ENCODE data around the gene ARHGEF10L. TPM values are rescaled to one million over a fixed set of nuclear protein-coding genes. Genes with fewer than 3 reads are reported as not detected.
"Not testable (repeated sequence)": the region's sequence is repeated elsewhere in the genome, so short reads cannot be mapped to it uniquely, and the experiment has no call there.

The ARHGEF10L gene
- polyA plus RNA-seq, 3 donors: 35.2 to 52.0 (median 47.3) TPM

DNA sequence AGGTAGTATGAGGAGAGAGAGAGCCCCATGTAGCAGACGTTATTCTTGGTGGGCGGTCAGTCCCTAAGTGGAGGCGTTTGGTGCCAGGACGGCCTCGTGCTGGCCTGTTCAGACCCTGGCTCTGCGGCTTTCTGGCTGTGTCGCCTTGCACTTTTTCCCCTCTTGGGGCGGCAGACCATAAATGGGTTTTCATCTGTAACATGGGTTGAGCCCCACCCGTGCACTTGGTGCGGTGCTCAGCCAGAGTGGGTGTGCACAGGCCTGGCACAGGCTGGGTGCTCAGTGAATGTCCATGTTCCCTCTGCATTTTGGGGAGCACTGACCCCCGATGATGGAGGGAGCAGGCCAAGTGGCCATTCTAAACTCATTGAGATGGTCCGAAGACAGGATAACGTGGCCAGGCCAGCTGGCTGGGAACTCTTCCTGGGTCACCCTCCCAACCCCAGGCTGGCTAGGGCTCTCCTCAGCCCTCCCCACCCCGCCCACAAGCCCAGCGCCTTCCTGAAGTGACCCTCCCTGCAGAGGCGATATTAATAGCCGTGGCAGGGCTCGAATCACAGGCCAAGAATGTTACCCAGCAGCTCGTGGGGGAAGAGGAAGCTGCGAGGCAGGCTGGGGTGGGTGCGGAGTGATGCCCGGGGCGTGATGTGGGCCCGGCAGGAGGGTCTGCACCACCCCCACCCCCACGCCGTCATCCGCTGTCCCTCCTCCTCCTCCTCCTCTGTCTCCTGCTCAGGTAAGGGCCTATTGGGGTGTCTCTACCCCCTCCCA, 78.5 kb downstream of the ARHGEF10L start:
- DNase-seq (ENCODE audit: extremely low read depth in 1 of 11, low read depth in 9 of 11, low spot score in 4 of 11): no peak

DNA sequence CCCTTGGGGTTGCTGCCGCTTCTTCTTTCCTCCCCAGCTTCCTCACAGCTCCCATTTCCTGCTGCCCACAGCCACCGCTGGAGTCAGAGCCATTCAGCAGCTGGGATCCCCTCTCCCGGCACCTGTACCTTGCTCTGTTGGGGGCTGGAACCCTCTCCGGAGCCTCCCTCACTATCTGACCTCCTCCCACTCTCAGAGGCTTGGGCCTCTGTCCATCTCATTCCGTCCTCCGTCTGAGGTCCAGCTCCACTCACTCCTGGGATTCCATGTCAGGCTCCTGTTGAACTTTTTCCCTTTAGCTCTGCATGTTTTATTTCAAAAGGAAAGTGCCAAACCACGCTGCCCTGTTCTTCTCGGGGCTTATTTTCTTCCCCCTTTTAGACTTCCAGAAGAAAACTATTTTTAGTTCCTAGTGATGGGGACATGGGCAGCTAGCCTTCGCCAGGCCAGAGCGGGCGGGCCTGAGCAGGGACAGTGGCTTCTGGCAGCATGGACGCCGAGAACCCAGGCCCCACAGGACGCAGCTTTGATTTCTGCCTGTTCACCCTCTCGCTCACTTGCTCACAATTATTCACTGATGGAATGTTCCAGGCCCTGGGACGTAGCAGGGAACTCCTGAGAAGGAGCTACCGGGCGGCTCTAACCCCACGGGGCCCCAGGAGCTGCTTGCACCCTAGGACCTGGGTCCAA, 79.2 kb downstream of the ARHGEF10L start:
- no peak for DNase-seq (ENCODE audit: extremely low read depth in 1 of 11, low read depth in 9 of 11, low spot score in 4 of 11)

DNA sequence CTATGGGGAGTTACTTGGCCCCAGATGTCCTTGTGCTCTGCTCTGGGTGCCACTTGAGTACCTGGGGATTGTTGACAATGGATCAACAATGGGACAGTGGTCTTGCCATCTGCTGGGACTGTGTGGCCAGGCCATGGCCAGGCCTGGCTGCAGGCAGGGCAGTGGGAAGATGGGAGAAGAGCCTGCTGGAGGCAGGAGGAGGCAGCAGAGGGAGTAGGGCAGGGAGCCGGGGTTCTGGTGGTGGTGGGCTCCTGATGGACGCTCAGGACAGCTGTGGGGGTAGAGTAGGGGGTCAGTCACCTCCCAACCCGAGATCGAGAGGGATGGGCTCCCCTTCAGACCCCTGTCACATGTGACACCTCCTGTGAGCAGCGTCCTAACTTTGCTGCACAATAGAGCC, 81.0 kb downstream of the ARHGEF10L start:
- DNase-seq (ENCODE audit: extremely low read depth in 1 of 11, low read depth in 9 of 11, low spot score in 4 of 11): no peak

DNA sequence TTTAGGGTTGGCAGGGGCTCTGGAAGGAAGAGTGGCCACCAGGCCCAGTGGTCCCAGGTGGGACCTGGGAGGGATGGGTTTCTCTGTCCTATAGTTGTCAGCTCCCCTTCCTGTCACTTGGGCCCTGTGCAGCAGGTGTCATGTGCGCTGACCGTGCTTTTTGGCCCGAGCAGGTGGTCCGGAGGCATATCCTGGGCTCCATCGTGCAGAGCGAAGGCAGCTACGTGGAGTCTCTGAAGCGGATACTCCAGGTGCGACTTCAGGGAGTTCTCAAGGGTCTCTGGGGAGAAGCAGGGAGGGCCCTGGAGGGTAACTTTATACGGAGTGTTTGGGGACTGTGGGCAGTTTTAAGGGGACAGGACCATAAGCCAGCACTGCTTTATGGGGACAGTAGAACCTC, 82.2 kb downstream of the ARHGEF10L start:
- DNase-seq (ENCODE audit: extremely low read depth in 1 of 11, low read depth in 9 of 11, low spot score in 4 of 11): no peak

DNA sequence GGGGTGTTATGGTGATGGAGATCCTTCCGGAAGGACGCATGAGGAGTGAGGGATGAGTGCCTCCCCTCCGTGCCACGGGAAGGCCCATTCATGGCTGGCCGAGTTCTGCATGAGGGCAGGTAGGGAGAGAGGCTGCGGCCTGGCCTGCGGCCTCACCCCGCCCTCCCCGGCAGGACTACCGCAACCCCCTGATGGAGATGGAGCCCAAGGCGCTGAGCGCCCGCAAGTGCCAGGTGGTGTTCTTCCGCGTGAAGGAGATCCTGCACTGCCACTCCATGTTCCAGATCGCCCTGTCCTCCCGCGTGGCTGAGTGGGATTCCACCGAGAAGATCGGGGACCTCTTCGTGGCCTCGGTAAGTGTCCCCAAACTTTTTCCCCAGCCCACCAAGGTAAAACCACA, 83.3 kb downstream of the ARHGEF10L start:
- DNase-seq (ENCODE audit: extremely low read depth in 1 of 11, low read depth in 9 of 11, low spot score in 4 of 11): no peak

DNA sequence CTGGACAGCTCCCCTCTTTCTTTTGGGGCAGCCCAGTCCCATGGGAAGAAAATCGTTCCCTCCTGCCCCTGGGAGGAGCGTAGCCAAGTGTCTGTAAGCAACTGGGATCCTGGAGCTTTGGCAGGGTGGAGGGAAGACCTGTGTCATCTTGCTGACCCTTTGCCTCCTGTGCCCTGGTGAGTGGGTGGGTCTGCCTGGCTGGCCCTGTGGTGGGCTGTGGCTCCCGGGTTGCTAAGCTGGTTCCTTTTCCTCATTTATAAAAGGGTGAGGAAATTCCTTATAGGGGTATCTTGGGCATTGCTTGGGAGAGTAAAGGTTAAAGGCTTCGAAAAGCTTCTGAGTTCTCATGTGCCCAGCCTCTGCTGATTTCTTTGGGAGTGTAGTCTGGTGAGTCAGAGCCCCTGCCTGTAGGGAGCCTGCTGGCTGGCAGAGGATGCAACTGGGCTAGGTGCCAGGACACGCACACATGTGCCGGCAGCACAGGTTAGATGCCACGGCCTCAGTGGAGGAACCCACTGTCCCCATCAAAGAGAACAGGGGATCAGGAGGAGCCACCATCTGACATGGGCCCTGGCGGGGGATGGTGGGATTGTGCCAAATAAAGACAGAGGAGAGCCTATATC, 85.2 kb downstream of the ARHGEF10L start:
- no peak for DNase-seq (ENCODE audit: extremely low read depth in 1 of 11, low read depth in 9 of 11, low spot score in 4 of 11)

DNA sequence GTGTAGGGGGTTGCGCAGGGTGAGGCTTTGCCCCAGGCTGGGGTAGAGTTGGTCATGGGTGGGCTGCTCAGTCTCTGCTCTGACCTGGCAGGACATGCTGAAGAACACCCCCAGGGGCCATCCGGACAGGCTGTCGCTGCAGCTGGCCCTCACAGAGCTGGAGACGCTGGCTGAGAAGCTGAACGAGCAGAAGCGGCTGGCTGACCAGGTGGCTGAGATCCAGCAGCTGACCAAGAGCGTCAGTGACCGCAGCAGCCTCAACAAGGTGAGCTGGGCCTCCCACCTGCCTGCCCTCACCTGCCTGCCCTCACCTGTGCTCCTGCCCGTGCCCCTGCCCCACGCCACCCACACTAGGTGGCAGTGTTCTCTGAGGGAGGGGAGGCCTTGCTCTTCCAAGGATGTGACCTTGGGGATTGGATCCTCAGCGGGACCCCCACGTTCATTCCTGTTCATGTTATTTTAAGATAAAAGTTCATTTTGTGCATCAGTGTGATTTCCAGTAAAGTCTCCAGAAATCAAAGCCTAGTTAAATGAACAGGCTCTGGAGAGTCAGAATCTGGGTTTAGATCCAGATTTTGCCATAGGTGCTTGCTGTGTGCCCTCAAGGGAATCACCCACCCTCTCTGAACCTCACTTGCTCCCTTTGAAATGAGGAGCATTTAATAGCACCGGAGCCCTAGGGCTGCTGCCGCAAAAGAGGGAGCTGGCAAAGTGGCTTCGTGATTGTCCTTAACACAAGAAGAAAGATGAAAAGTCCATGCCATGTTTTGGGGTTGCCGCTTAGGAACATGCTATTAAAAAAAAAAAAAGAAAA, 87.9 kb downstream of the ARHGEF10L start:
- DNase-seq (ENCODE audit: extremely low read depth in 1 of 11, low read depth in 9 of 11, low spot score in 4 of 11): no peak

DNA sequence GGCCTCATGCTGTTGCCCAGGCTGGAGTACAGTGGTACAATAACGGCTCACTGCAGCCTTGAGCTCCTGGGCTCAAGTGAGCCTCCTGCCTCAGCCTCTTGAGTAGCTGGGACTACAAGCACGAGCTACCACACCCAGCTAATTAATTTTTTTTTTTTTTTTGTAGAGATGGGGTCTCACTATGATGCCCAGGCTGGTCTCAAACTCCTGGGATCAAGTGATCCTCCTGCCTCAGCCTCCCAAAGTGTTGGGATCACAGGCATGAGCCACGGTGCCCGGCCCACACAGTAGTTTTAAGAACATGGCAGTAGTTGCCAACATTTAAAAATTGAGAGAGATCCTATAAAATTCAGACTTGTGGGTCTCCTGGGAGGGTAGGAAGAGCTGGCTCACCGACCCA, 89.5 kb downstream of the ARHGEF10L start:
- not testable (repeated sequence) for DNase-seq (ENCODE audit: extremely low read depth in 1 of 11, low read depth in 9 of 11, low spot score in 4 of 11)

DNA sequence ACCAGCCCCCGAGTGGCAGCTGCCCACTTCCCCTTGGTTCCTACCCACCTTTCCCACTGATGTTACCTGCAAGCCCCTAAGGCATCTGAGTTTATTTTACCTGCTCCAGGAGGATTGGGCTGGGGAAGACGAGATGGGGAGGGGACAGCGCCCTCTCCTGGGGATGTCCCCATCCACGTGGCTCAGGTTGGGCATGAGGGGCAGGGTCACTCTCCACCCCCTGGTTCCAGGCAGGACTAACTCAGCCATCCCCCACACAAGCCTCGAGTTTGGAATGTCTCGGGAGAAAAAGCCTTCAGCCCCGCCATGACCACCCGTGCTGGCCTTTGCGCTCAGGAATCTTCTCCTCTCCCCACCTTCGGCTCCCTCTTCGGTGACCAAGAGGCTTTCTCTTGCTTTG, 90.0 kb downstream of the ARHGEF10L start:
- DNase-seq (ENCODE audit: extremely low read depth in 1 of 11, low read depth in 9 of 11, low spot score in 4 of 11): no peak

DNA sequence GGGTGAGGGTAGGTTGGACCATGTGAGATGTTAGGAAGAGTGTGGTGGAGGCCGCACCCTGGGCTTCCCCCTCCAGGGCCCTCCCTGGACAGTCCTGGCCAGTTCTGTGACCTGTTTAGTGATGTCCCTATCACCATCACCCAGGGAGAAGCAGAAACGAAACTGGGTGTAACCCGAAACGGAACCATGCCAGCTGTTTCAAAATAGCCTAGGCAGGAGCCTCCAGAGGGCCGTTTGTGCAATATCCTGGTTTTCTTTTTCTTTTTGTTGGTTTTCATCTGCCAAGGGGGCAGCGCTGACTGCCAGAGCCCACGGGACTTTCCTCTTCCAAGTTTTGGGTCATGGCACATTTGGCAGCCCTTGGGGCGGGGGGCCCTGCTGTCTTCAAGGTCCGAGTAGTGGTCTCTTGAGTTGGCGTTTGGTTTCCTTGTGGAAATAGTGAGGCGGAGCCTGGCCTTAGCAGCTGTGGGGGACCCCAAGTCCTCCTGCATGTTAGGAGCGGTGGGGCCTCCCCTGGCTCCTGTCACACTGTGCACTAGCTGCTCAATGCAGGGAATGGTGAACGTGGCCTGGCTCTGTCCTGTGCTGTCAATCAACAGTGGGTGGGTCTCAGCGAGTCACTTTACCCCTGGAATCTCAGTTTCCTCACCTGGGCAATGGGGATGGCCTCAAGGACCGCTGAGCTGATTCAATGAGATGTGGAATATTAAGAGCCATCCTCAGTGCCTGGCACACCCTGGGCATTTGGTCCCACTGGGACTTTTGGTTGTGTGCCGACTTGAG, 90.7 kb downstream of the ARHGEF10L start:
- no peak for DNase-seq (ENCODE audit: extremely low read depth in 1 of 11, low read depth in 9 of 11, low spot score in 4 of 11)

DNA sequence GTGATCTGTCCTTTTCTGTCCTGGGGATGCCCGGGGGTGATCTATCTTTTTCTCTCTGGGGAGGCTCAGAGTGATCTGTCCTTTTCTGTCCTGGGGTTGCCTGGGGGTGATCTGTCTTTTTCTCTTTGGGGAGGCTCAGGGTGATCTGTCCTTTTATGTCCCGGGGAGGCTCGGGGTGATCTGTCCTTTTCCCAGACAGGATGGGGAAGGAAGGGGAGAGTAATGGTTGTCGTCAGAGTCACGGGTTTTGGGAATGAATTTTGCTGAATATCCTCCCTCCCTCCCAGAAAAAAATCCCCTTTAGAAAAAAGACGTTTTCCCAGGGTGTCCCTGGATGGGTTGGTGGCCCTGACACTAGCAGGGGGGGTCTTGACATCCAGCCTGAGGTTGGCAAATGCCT, 91.5 kb downstream of the ARHGEF10L start:
- no peak for DNase-seq (ENCODE audit: extremely low read depth in 1 of 11, low read depth in 9 of 11, low spot score in 4 of 11)

DNA sequence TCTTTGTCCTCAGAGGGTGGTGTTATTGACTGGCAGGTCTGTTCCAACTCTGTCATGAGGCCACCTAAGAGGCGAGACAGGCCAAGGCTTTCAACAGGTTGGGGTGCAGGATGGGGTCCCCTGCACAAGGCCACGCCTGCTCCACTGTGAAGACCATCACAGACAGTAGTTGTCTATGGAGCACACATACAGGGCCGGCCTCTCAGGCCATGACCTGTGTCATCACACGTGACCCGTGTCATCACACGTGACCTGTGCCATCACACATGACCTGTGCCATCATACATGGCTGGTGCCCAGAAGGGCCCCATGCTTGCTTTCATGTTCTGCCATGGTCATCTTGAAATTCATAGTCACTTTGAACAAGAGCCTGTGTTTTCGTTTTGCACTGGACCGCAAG, 91.9 kb downstream of the ARHGEF10L start:
- DNase-seq (ENCODE audit: extremely low read depth in 1 of 11, low read depth in 9 of 11, low spot score in 4 of 11): no peak

DNA sequence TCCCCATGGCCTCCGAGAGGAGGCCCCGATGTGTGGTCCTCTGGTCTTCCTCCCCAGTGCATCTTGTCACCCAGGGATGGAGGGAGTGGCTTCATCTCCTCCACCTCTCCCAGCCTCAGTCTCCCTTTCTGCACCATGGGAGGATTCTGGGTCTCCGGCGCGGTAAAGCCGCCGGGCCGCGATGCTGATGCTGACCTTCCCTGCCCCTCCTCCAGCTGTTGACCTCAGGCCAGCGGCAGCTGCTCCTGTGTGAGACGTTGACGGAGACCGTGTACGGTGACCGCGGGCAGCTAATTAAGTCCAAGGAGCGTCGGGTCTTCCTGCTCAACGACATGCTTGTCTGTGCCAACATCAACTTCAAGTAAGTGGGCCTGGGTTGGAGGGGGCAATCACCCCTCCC, 92.6 kb downstream of the ARHGEF10L start:
- DNase-seq (ENCODE audit: extremely low read depth in 1 of 11, low read depth in 9 of 11, low spot score in 4 of 11): no peak

DNA sequence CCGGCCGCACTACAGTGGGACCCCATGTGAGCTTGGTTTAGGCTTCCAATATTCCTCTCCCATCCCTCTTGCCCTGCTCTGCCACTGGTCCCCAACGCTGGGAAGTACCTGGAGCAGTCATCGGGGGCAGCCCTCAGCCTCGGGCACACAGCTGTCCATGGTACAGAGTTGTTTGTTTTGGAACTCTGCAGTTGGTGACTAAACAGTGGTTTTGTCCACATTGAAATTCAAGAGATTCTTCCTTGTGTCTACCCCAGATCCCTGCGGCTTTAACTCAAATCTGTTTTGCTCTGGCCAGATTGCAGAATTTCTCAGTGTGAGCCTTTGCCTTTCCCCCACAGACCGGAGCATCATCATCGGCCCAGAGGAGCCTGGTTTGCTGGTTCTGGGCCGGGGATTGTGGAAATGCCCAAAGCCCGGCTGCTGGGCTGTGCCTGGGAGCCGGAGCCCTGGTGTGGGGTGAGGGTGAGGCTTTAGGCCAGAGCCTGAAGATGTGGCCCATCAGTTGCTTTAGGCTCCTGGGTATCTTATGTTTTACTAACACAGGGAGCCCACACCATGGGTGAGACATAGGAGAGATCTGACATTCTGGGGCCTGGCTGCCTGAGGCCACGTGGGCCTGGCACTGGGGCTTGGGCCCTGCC, 93.2 kb downstream of the ARHGEF10L start:
- no peak for DNase-seq (ENCODE audit: extremely low read depth in 1 of 11, low read depth in 9 of 11, low spot score in 4 of 11)

DNA sequence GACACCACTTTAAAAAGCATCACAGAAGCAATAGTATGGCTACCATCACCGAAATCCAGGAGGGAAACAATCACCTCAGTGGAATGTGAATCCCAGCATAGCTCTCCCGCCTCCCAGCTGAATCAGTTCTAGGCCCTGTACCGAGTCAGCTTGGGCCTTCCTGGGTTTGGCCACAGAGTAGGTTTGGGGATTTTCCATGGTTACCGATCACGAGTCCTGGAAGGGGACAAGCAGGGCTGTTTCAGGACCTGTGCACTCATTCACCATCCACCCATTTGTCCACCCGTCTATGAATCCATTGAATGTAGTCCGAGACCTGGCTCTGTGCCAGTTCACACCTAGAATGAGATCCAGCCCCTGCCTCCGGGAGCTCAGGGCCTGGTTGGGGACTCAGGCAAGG, 94.2 kb downstream of the ARHGEF10L start:
- no peak for DNase-seq (ENCODE audit: extremely low read depth in 1 of 11, low read depth in 9 of 11, low spot score in 4 of 11)

DNA sequence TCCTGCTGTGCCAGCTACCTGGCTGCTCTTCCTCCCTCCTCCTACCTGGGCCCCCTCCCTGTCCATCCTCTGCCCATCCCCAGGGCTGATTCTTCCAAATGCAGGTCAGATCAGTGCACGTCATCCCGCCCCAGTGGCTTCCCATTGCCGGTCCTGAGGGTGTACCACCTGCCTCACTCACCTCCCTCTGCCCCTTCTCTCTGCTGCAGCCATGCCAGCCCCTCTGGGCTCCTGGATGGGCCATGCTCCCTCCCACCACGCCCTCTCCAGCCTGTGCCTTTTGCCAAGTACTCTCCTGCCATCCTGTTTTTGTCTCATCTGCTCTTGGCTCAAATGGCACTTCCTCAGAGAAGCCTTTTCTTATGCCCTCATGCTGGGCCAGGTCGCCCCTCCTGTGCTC, 95.8 kb downstream of the ARHGEF10L start:
- DNase-seq (ENCODE audit: extremely low read depth in 1 of 11, low read depth in 9 of 11, low spot score in 4 of 11): no peak

DNA sequence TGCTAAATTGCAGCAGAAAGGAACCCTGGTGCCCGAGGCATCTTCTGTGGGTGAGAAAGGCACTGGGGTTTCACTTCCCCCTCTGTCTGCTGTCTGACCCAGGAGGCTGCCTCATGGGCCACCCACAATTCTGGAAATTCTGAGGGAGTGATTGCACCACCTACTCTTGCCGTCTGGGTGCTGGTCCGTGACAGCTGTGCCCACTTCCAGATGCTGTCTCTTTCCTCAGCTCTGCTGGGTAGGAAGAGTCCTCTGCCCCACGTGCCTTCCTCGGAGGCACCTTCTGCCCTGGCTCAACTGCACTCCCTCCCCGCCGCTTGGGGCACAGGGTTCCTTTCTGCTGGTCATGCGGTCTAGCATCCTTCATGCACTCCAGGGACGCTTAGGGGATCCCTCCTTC, 96.3 kb downstream of the ARHGEF10L start:
- DNase-seq (ENCODE audit: extremely low read depth in 1 of 11, low read depth in 9 of 11, low spot score in 4 of 11): no peak

DNA sequence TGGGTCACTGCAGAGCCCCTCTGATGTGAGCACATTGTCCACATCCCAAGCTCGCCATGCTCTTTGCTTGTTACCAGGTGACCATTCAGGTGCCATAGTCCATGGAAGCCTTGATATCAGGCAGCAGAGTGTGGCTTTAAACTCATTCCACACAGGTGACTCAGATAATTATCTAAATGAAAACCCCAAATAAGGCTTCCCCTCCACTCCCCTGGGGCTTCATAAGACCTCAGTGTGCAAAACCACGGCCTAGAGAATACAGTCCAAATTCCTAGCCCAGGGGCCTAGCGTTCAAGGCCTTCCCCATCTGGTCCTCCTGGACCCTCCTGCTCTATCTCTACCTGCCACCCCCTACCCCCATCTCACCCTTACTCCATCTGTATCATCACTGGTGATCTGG, 97.1 kb downstream of the ARHGEF10L start:
- DNase-seq (ENCODE audit: extremely low read depth in 1 of 11, low read depth in 9 of 11, low spot score in 4 of 11): no peak

Data from renal cortex interstitium (tissue), 11 donors.